Sigmoid colon (tissue), 7 donors: ENCODE measurements around the gene TBXA2R. TPM values are rescaled to one million over a fixed set of nuclear protein-coding genes. Genes with fewer than 3 reads are reported as not detected.
A peak's percentile ranks its signal among the peaks of the same experiment; 100 is the strongest.

ENCODE experiments used
- DNase-seq: peaks from one replicate; pipeline ENCODE4 v3.0.0-alpha.2; 2019
- H3K27ac ChIP-seq, 4 donors: fragments of 200-600 bp; sonication (generic); one replicate each; pipeline ENCODE4 v1.5.1; 2016 to 2019; ENCODE audit warnings: mild to moderate bottlenecking in 1 of 4
- H3K27me3 ChIP-seq, 3 donors: fragments of 200-600 bp; sonication (generic); one replicate each; pipeline ENCODE4 v1.5.1; 2019; ENCODE audit warnings: mild to moderate bottlenecking in 1 of 3
- H3K36me3 ChIP-seq, 4 donors: fragments of 200-600 bp; sonication (generic); one replicate each; pipeline ENCODE4 v1.5.1; 2016 to 2019
- H3K4me1 ChIP-seq, 4 donors: fragments of 200-600 bp; sonication (generic); one replicate each; pipeline ENCODE4 v1.5.1; 2017 to 2019
- H3K4me3 ChIP-seq, 4 donors: fragments of 200-600 bp; sonication (generic); one replicate each; pipeline ENCODE4 v1.5.1; 2017 to 2019; ENCODE audit warnings: mild to moderate bottlenecking in 2 of 4, moderate library complexity in 1 of 4
- H3K9me3 ChIP-seq, 4 donors: fragments of 200-600 bp in 3 of 4; sonication (generic) in 3 of 4; one replicate each; pipeline versions ENCODE4 v1.5.1 to v1.6.1; 2013 to 2019
- CTCF ChIP-seq, 4 experiments: fragments of 450-650 bp in 3 of 4; fragments of 200-600 bp in 1 of 4; IDR thresholded peaks; one replicate each; pipeline ENCODE4 v1.5.1; 2016 to 2019; ENCODE audit warnings: antibody characterized with exemption in 4 of 4, mild to moderate bottlenecking in 3 of 4, moderate library complexity in 2 of 4
- EP300 ChIP-seq, 4 donors: sonication (generic); formaldehyde crosslinking; IDR thresholded peaks; one replicate each; pipeline ENCODE4 v1.6.1; 2017; ENCODE audit warnings: antibody characterized with exemption in 4 of 4
- POLR2A ChIP-seq, 2 donors: fragments of 450-650 bp; IDR thresholded peaks; one replicate each; pipeline ENCODE4 v1.6.1; 2016; ENCODE audit warnings: antibody characterized with exemption in 2 of 2, mild to moderate bottlenecking in 2 of 2, moderate library complexity in 2 of 2
- POLR2AphosphoS5 ChIP-seq, 4 donors: sonication (generic); formaldehyde crosslinking; IDR thresholded peaks; one replicate each; pipeline ENCODE4 v1.6.1; 2017; ENCODE audit warnings: antibody characterized with exemption in 4 of 4
- WGBS, 2 donors: extraction: QIAGEN DNeasy Blood & Tissue Kit; methylation state at CpG; one replicate each; pipeline ENCODE4 v1.1.7; 2013; 5-methylcytosine and 5-hydroxymethylcytosine counted together
- intact Hi-C: fragments of 100-400 bp; cut with DNase I; formaldehyde crosslinking; loops from one replicate; pipeline ENCODE4 v1.15.1; 2023
- polyA plus RNA-seq, 3 donors: library from polyadenylated mRNA; stranded (reverse); fragments of 200-250 nt; gene quantifications; one replicate each; pipeline ENCODE4 v1.2.3, GENCODE V29; 2013
- total RNA-seq, 4 donors: library from RNA; depleted of rRNA; stranded (reverse); fragments of >200 nt; gene quantifications; one replicate each; pipeline ENCODE4 v1.1.0, GENCODE V29; 2016
- donor health status: healthy with polysubstance abuse.
- donor health status: Bipolar disorder and iron deficiency.
- donor health status: healthy.

The TBXA2R gene
- total and polyA plus RNA-seq, 7 donors: 0.36 to 3.6 (median 0.76) TPM; not detected in 1

DNA sequence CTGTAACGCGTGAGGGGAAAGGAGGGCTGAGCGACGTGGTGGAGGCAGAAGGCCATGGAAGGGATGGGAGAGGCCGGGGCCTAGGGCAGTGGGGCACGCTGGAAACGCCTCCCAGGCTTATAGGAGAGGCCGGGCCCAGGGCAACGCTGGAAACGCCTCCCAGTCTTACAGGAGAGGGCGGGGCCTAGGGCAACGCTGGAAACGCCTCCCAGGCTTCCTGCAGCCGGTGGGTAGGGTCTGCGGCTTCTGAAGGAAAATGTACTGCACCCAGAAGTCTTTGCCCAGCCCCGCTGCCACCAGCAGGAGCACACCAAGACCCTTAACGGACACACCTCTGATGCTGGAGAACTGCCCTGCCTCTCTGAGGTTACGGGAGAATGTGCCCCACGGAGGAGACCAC lies 10.8 kb upstream of the TBXA2R start:
- WGBS, 2 donors: 51 to 66% methylated on average over 19 of the region's 19 CpGs
- intact Hi-C loops: loop anchor here (5.0 to 10.0 kb wide), 2 partner anchors 40 to 293 kb away; no protein-coding TSS in a partner anchor
- Histone ChIP-seq H3K36me3 (peaks cover 0 to 66% (median 14%) of the 10 kb centered on the region in 4 donors), H3K4me3 (no peak overlapping the region), H3K4me1 (peaks cover 0 to 32% (median 29%) of the 10 kb centered on the region in 4 donors), H3K27me3 (no peaks in the 10 kb centered on the region), H3K9me3 (no peaks in the 10 kb centered on the region), H3K27ac (peak overlapping the region in 1 of 4 donors; percentile 10)
- no peak for TF ChIP-seq EP300 (IDR thresholded peaks at IDR 0.05)
- TF ChIP-seq POLR2A (IDR thresholded peaks at IDR 0.05): no peak
- no peak for TF ChIP-seq POLR2AphosphoS5 (IDR thresholded peaks at IDR 0.05)
- no peak for TF ChIP-seq CTCF (IDR thresholded peaks at IDR 0.05)
- no peak for DNase-seq

DNA sequence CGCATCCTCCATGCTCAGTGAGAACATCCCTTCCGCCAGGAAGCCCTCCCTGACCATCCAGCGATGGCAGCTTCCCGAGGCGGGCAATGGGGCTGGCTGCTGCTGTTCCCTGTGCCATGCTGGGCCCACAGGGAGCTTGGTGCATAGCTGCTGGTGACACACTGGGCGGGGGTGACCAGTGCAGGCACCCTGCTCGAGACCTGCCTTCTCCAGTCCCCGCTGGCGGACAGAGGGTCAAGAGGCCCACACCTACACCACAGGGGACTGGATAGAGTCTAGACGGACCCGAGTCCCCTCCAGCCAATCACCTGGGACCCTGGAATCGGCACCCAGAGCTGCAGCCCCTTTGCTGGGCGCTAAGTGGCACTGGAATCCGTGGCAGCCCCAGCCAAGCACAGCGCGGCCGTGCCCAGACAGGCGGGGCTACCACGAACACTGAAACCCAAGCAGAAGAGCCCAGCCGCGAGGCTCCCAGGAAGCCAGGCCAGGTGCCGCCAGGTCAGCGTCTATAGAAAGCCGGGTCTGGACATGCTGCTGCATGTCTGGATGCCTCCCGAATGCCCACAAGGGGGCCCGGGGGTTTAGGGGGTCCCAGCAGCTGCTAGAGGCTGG lies 9.0 kb upstream of the TBXA2R start:
- Histone ChIP-seq H3K9me3 (no peaks in the 10 kb centered on the region), H3K4me3 (no peak overlapping the region), H3K27ac (no peak overlapping the region), H3K27me3 (no peaks in the 10 kb centered on the region), H3K4me1 (peaks cover 0 to 32% (median 29%) of the 10 kb centered on the region in 4 donors), H3K36me3 (peaks cover 0 to 66% (median 23%) of the 10 kb centered on the region in 4 donors)
- intact Hi-C loops: loop anchor here (5.0 to 10.0 kb wide), 2 partner anchors 38 to 291 kb away; no protein-coding TSS in a partner anchor
- TF ChIP-seq POLR2A (IDR thresholded peaks at IDR 0.05) (no peak), EP300 (IDR thresholded peaks at IDR 0.05) (no peak), CTCF (IDR thresholded peaks at IDR 0.05) (no peak), POLR2AphosphoS5 (IDR thresholded peaks at IDR 0.05) (no peak)
- DNase-seq: no peak
- WGBS, 2 donors: 95% methylated on average over 26 of the region's 26 CpGs

GRCh38 chr19:3614858-3615505 lies 8.3 kb upstream of the TBXA2R start:
- WGBS, 2 donors: 88 to 91% methylated on average over 18 of the region's 18 CpGs
- intact Hi-C loops: loop anchor here (5.0 to 10.0 kb wide), 2 partner anchors 38 to 290 kb away; no protein-coding TSS in a partner anchor
- TF ChIP-seq CTCF (IDR thresholded peaks at IDR 0.05) (no peak), POLR2A (IDR thresholded peaks at IDR 0.05) (no peak), POLR2AphosphoS5 (IDR thresholded peaks at IDR 0.05) (no peak), EP300 (IDR thresholded peaks at IDR 0.05) (no peak)
- DNase-seq: no peak
- no peaks in the 10 kb centered on the region for H3K9me3 ChIP-seq
- no peak overlapping the region for H3K27ac ChIP-seq
- peaks cover 0 to 60% (median 23%) of the 10 kb centered on the region in 4 donors for H3K36me3 ChIP-seq
- peaks cover 0 to 32% (median 29%) of the 10 kb centered on the region in 4 donors for H3K4me1 ChIP-seq
- H3K4me3 ChIP-seq: no peak overlapping the region
- no peaks in the 10 kb centered on the region for H3K27me3 ChIP-seq

GRCh38 chr19:3613818-3614661 lies 7.4 kb upstream of the TBXA2R start:
- H3K9me3 ChIP-seq: no peaks in the 10 kb centered on the region
- H3K4me1 ChIP-seq: peaks cover 0 to 35% (median 33%) of the 10 kb centered on the region in 4 donors
- WGBS, 2 donors: 89% methylated on average over 39 of the region's 39 CpGs
- intact Hi-C loops: loop anchor here (10.0 kb wide), 1 partner anchor 289 kb away; no protein-coding TSS in a partner anchor
- DNase-seq: no peak
- H3K36me3 ChIP-seq: peaks cover 0 to 57% (median 23%) of the 10 kb centered on the region in 4 donors
- peak overlapping the region in 3 of 4 donors; percentile 42 to 60 (median 46) for H3K27ac ChIP-seq
- TF ChIP-seq POLR2A (IDR thresholded peaks at IDR 0.05) (no peak), POLR2AphosphoS5 (IDR thresholded peaks at IDR 0.05) (peak in 2 of 4 donors; percentile 34 to 46), CTCF (IDR thresholded peaks at IDR 0.05) (no peak)
- H3K4me3 ChIP-seq: no peak overlapping the region
- no peaks in the 10 kb centered on the region for H3K27me3 ChIP-seq
